GM12873 (cell line): Measurements from ENCODE around the gene TFAP2B.

ENCODE experiments used
- TF ChIP-seq, protein P1 (sequence below): IDR thresholded peaks from 2 replicates; pipeline ENCODE4 v1.5.1; 2012; ENCODE audit warnings: low read depth, mild to moderate bottlenecking, moderate library complexity, low read length, control low read depth; ENCODE audit not compliant: insufficient read depth; ENCODE audit errors: missing control alignments

TFAP2B gene

DNA sequence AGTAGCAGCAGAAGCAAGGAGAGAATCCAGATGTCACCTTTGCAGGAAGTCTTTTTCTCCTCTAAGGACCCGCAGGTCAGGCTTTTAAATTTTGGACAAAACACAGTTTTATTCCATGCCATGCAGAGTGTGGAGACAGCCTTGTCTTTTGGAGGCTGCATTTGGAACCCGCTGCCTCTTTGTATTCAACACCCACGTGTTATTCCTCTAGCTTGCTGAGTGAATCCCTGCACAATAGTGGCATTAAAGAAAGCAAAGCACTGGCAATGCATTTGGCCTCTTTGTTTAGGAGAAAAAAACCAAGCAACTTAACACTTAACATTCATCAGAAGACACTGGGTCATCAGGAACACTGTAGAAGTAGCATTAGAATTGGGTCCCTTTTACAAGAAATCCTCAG, 43.5 kb downstream of the TFAP2B start:
- TF ChIP-seq, protein P1, sequence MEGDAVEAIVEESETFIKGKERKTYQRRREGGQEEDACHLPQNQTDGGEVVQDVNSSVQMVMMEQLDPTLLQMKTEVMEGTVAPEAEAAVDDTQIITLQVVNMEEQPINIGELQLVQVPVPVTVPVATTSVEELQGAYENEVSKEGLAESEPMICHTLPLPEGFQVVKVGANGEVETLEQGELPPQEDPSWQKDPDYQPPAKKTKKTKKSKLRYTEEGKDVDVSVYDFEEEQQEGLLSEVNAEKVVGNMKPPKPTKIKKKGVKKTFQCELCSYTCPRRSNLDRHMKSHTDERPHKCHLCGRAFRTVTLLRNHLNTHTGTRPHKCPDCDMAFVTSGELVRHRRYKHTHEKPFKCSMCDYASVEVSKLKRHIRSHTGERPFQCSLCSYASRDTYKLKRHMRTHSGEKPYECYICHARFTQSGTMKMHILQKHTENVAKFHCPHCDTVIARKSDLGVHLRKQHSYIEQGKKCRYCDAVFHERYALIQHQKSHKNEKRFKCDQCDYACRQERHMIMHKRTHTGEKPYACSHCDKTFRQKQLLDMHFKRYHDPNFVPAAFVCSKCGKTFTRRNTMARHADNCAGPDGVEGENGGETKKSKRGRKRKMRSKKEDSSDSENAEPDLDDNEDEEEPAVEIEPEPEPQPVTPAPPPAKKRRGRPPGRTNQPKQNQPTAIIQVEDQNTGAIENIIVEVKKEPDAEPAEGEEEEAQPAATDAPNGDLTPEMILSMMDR: no peak

- TF ChIP-seq, protein P1: no peak
These were observed 45.9 kb downstream of the TFAP2B start for GRCh38 chr6:50864601-50865000.

- TF ChIP-seq, protein P1: no peak
These were observed 49.8 kb downstream of the TFAP2B start for GRCh38 chr6:50868466-50868865.

DNA sequence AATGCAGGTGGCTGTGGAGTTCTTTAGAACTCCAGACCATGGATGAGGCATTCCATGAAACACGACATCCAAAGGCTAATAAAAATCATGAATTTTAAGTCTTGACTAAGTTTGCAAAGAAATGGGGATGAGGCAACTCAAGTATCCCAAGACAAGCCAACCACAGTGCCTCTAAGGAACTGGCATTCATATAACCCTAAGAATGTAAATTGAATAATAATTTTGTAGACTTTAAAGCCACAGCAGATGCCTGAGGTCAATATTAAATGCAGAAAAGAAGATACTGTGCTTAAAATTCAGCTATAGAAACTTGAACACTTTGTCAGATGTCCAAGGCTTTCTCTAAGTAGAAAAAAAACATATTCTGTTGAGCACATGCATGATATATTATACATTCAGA, 54.5 kb downstream of the TFAP2B start:
- TF ChIP-seq, protein P1: no peak

- TF ChIP-seq, protein P1: no peak
These were observed 65.7 kb downstream of the TFAP2B start for GRCh38 chr6:50884364-50884763.

GRCh38 chr6:50887112-50887511, 68.4 kb downstream of the TFAP2B start:
- TF ChIP-seq, protein P1: no peak

DNA sequence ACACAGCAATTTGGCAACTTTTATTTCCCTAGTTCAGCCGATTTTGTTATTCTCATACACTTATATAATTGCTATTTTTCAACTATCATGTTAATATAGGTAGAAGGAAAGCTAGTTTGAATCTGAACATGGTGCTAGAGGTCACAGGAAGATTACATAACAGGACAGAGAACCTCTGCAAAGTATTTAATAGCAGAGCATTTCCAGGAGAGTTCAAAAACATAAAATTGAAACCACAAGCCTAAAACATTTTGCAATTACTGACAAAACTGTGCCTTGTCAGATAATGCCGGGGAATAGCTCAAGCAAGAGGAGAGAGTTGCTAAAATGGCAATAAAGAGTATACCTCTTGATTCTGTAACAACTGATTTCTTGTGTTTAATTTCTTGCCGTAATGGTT, 70.8 kb downstream of the TFAP2B start:
- TF ChIP-seq, protein P1: no peak
